GM20000 (cell line): ENCODE data around the gene DCC.

Source experiments
- DNase-seq: peaks from one replicate; pipeline ENCODE4 v3.0.0; 2012; ENCODE audit warnings: low spot score
- CTCF ChIP-seq: IDR thresholded peaks from 2 replicates; pipeline ENCODE4 v1.5.1; 2012; ENCODE audit warnings: mild to moderate bottlenecking, control low read depth; ENCODE audit errors: extremely low read depth, missing control alignments

The DCC gene

GRCh38 chr18:53324353-53324752 lies 984.4 kb downstream of the DCC start:
- DNase-seq, result no peak
- TF ChIP-seq CTCF, result no peak

GRCh38 chr18:53360501-53361443 lies 1020.8 kb downstream of the DCC start:
- DNase-seq, result no peak
- TF ChIP-seq CTCF, result no peak

- DNase-seq, result no peak
These were observed 1035.6 kb downstream of the DCC start for GRCh38 chr18:53375621-53376020.

GRCh38 chr18:53380063-53380639 lies 1040.2 kb downstream of the DCC start:
- peak; percentile 6 for DNase-seq
- TF ChIP-seq CTCF, result no peak

More at GRCh38 chr18:53375621-53376020, 1035.6 kb downstream of the DCC start:
- TF ChIP-seq CTCF, result no peak

- DNase-seq, result no peak
- no peak for TF ChIP-seq CTCF
These were observed 1042.9 kb downstream of the DCC start for GRCh38 chr18:53382870-53383269.

- no peak for TF ChIP-seq CTCF
- no peak for DNase-seq
These were observed 1045.9 kb downstream of the DCC start for GRCh38 chr18:53385889-53386288.

- no peak for TF ChIP-seq CTCF
- DNase-seq, result no peak
These were observed 1047.6 kb downstream of the DCC start for GRCh38 chr18:53387581-53387980.
